Trophoblast cell (in vitro differentiated cells and primary cell): ENCODE data around the gene STX5.
A peak's percentile ranks its signal among the peaks of the same experiment; 100 is the strongest.
"Not testable (repeated sequence)": the region's sequence is repeated elsewhere in the genome, so short reads cannot be mapped to it uniquely, and the experiment has no call there.

Experiments used
- DNase-seq, 2 donors: peaks; one replicate each; pipeline ENCODE4 v3.0.0-alpha.2; 2016
- H2AFZ ChIP-seq: 2 replicates; pipeline ENCODE4 v1.6.1; 2013; ENCODE audit warnings: low read length, moderate library complexity, mild to moderate bottlenecking; ENCODE audit not compliant: insufficient read depth, poor library complexity
- H2AK5ac ChIP-seq: 2 replicates; pipeline ENCODE4 v1.6.1; 2013; ENCODE audit warnings: mild to moderate bottlenecking, low read length
- H2BK120ac ChIP-seq: 2 replicates; pipeline ENCODE4 v1.6.1; 2013; ENCODE audit warnings: low read length, mild to moderate bottlenecking, moderate library complexity; ENCODE audit not compliant: insufficient read depth, poor library complexity
- H2BK12ac ChIP-seq: 2 replicates; pipeline ENCODE4 v1.6.1; 2013; ENCODE audit warnings: mild to moderate bottlenecking, low read length, moderate library complexity
- H2BK5ac ChIP-seq: 2 replicates; pipeline ENCODE4 v1.6.1; 2013; ENCODE audit warnings: low read length, low read depth, moderate library complexity, mild to moderate bottlenecking; ENCODE audit not compliant: poor library complexity
- H3K14ac ChIP-seq: 2 replicates; pipeline ENCODE4 v1.6.1; 2013; ENCODE audit warnings: mild to moderate bottlenecking, low read length
- H3K18ac ChIP-seq: 2 replicates; pipeline ENCODE4 v1.6.1; 2013; ENCODE audit warnings: mild to moderate bottlenecking, low read length
- H3K23ac ChIP-seq: 2 replicates; pipeline ENCODE4 v1.6.1; 2013; ENCODE audit warnings: low read length
- H3K27ac ChIP-seq: 2 replicates; pipeline ENCODE4 v1.5.1; 2013; ENCODE audit warnings: low read depth, mild to moderate bottlenecking, inconsistent platforms, low read length, moderate library complexity
- H3K27me3 ChIP-seq: 2 replicates; pipeline ENCODE4 v1.6.1; 2013; ENCODE audit warnings: inconsistent platforms, mild to moderate bottlenecking, low read length, moderate library complexity; ENCODE audit not compliant: insufficient read depth
- H3K36me3 ChIP-seq, 2 experiments: 1 replicate in 1 of 2; 2 replicates in 1 of 2; pipeline ENCODE4 v1.6.1; 2013; ENCODE audit warnings: low read length in 2 of 2, mild to moderate bottlenecking in 2 of 2, moderate library complexity in 1 of 2; ENCODE audit not compliant: insufficient read depth in 2 of 2, control insufficient read depth in 1 of 2
- H3K4ac ChIP-seq: 2 replicates; pipeline ENCODE4 v1.6.1; 2013; ENCODE audit warnings: low read depth, mild to moderate bottlenecking, low read length, moderate library complexity
- H3K4me1 ChIP-seq, 2 experiments: 1 replicate in 1 of 2; 2 replicates in 1 of 2; pipeline ENCODE4 v1.6.1; 2013; ENCODE audit warnings: low read length in 2 of 2, mild to moderate bottlenecking in 2 of 2, moderate library complexity in 1 of 2; ENCODE audit not compliant: insufficient read depth in 2 of 2, control insufficient read depth in 1 of 2
- H3K4me2 ChIP-seq: 2 replicates; pipeline ENCODE4 v1.6.1; 2013; ENCODE audit warnings: inconsistent platforms, mild to moderate bottlenecking, low read length, moderate library complexity
- H3K4me3 ChIP-seq: 2 replicates; pipeline ENCODE4 v1.5.1; 2013; ENCODE audit warnings: mild to moderate bottlenecking, low read depth, low read length, inconsistent platforms
- H3K79me1 ChIP-seq: one replicate; pipeline ENCODE4 v1.6.1; 2013; ENCODE audit warnings: low read length
- H3K79me2 ChIP-seq: 2 replicates; pipeline ENCODE4 v1.6.1; 2013; ENCODE audit warnings: low read length, mild to moderate bottlenecking; ENCODE audit not compliant: control insufficient read depth, insufficient read depth, poor library complexity
- H3K9ac ChIP-seq: 2 replicates; pipeline ENCODE4 v1.6.1; 2013; ENCODE audit warnings: mild to moderate bottlenecking, low read length
- H3K9me3 ChIP-seq: 2 replicates; pipeline ENCODE4 v1.6.1; 2013; ENCODE audit warnings: low read depth, mild to moderate bottlenecking, control low read depth, inconsistent platforms, low read length; ENCODE audit not compliant: insufficient read depth
- H4K12ac ChIP-seq: 2 replicates; pipeline ENCODE4 v1.6.1; 2013; ENCODE audit warnings: low read depth, mild to moderate bottlenecking, low read length, moderate library complexity
- H4K8ac ChIP-seq: 2 replicates; pipeline ENCODE4 v1.6.1; 2013; ENCODE audit warnings: low read depth, mild to moderate bottlenecking, low read length, moderate library complexity
- H4K91ac ChIP-seq: one replicate; pipeline ENCODE4 v1.6.1; 2013; ENCODE audit warnings: low read depth, mild to moderate bottlenecking, low read length, moderate library complexity
- WGBS: extraction: QIAGEN DNeasy Blood & Tissue Kit; methylation state at CpG from one replicate; pipeline ENCODE4 v1.1.7; 2013; ENCODE audit warnings: missing lambda C conversion rate; ENCODE audit not compliant: insufficient read length, insufficient coverage; ENCODE audit errors: extremely low coverage; 5-methylcytosine and 5-hydroxymethylcytosine counted together

Gene STX5

DNA sequence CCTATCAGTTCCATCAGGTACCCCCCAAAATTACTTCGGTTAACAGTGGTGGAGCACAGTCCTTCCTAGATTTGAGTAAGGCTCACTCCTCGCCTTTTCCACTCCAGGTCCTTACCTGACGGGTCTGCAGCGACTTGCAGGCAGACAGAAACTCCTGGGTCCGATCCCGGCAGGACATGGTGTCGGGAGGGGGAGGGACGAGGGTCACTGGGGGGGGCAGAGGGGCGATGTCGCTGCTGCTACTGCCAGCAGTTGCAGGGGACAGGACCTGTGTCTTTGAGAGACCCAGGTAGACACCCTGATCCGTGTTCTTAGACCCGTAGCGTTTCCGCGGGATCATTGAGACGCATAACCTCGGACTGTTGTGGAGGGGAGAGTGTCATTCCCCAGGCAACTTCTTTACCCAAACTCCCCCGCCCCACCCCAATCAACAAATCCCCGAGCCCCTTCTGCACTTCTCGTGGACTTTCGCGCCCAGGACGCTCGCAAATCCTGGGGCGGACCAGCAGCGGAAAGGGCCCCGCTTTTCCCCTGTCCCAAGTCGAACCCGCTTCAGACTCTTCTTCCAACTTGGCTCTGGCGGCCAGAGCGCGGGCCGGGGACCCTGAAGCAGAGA, 839 bp downstream of the STX5 start:
- WGBS: no CpG with 5 or more reads among the region's 33 CpGs
- peak in 1 of 2 donors; percentile 35 for DNase-seq
- peak overlapping the region; percentile 32 for H4K91ac ChIP-seq
- H2BK120ac ChIP-seq: peak overlapping the region; percentile 9
- H3K14ac ChIP-seq: peak overlapping the region; percentile 56
- H3K4me3 ChIP-seq: peak overlapping the region; percentile 88
- H3K27ac ChIP-seq: peak overlapping the region; percentile 79
- peaks cover 17% of the 10 kb centered on the region for H3K79me2 ChIP-seq
- peak overlapping the region; percentile 32 for H4K8ac ChIP-seq
- H3K27me3 ChIP-seq: no peaks in the 10 kb centered on the region
- H3K4ac ChIP-seq: peak overlapping the region; percentile 84
- peaks cover 15% of the 10 kb centered on the region for H3K79me1 ChIP-seq
- H3K4me2 ChIP-seq: peak overlapping the region; percentile 70
- H3K4me1 ChIP-seq: peaks cover 0 to 6% of the 10 kb centered on the region in 2 experiments
- peak overlapping the region; percentile 39 for H2BK5ac ChIP-seq
- peak overlapping the region; percentile 24 for H4K12ac ChIP-seq
- no peak overlapping the region for H2BK12ac ChIP-seq
- peaks cover 40 to 48% of the 10 kb centered on the region in 2 experiments for H3K36me3 ChIP-seq
- peak overlapping the region; percentile 4 for H2AFZ ChIP-seq
- H3K18ac ChIP-seq: peak overlapping the region; percentile 66
- H3K23ac ChIP-seq: no peak overlapping the region
- peaks cover 3% of the 10 kb centered on the region for H3K9me3 ChIP-seq
- H2AK5ac ChIP-seq: no peak overlapping the region
- H3K9ac ChIP-seq: peak overlapping the region; percentile 96

GRCh38 chr11:62828130-62828529, 3.7 kb downstream of the STX5 start:
- not testable (repeated sequence) for H2BK120ac ChIP-seq, H3K18ac ChIP-seq, H4K8ac ChIP-seq, H3K9me3 ChIP-seq, H3K27ac ChIP-seq, H4K91ac ChIP-seq, H3K4ac ChIP-seq, H4K12ac ChIP-seq, H3K4me1 ChIP-seq, H2AK5ac ChIP-seq, H3K9ac ChIP-seq, H3K14ac ChIP-seq, H2BK5ac ChIP-seq, H3K4me2 ChIP-seq, H2AFZ ChIP-seq, H3K23ac ChIP-seq, H2BK12ac ChIP-seq, H3K4me3 ChIP-seq, DNase-seq, H3K27me3 ChIP-seq
- no CpG with 5 or more reads among the region's 8 CpGs for WGBS
- Histone ChIP-seq H3K79me1 (peaks cover 15% of the 10 kb centered on the region), H3K79me2 (peaks cover 17% of the 10 kb centered on the region), H3K36me3 (peaks cover 44 to 51% of the 10 kb centered on the region in 2 experiments)

DNA sequence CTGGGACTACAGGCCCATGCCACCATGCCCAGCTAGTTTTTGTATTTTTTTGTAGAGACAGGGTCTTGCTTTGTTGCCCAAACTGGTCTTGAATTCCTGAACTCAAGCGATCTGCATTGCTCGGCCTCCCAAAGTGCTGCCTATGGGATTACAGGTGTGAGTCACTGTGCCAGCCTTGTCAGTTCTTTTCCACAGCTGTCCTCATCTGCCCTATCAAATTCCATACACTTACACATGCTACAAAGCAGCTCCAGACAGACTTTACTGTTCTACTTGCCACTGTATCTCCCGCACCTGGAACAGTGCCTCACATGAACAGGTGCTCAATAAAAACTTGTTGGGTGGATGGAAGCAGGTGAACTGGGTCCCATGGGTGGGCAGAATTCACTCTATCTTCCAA, 8.2 kb downstream of the STX5 start:
- no peak overlapping the region for H2AFZ ChIP-seq
- H3K4ac ChIP-seq: no peak overlapping the region
- no peaks in the 10 kb centered on the region for H3K79me1 ChIP-seq
- H4K91ac ChIP-seq: no peak overlapping the region
- H2BK120ac ChIP-seq: no peak overlapping the region
- no peak overlapping the region for H4K8ac ChIP-seq
- H3K27me3 ChIP-seq: no peaks in the 10 kb centered on the region
- H3K14ac ChIP-seq: no peak overlapping the region
- WGBS: no CpG with 5 or more reads among the region's 3 CpGs
- H3K4me1 ChIP-seq: no peaks in the 10 kb centered on the region
- H3K18ac ChIP-seq: no peak overlapping the region
- H3K4me3 ChIP-seq: no peak overlapping the region
- H2BK12ac ChIP-seq: no peak overlapping the region
- H3K9ac ChIP-seq: no peak overlapping the region
- H2BK5ac ChIP-seq: no peak overlapping the region
- no peak overlapping the region for H3K4me2 ChIP-seq
- no peak for DNase-seq
- no peak overlapping the region for H3K27ac ChIP-seq
- H3K23ac ChIP-seq: no peak overlapping the region
- H3K79me2 ChIP-seq: no peaks in the 10 kb centered on the region
- peaks cover 70 to 78% of the 10 kb centered on the region in 2 experiments for H3K36me3 ChIP-seq
- H3K9me3 ChIP-seq: no peaks in the 10 kb centered on the region
- H4K12ac ChIP-seq: no peak overlapping the region
- H2AK5ac ChIP-seq: no peak overlapping the region

DNA sequence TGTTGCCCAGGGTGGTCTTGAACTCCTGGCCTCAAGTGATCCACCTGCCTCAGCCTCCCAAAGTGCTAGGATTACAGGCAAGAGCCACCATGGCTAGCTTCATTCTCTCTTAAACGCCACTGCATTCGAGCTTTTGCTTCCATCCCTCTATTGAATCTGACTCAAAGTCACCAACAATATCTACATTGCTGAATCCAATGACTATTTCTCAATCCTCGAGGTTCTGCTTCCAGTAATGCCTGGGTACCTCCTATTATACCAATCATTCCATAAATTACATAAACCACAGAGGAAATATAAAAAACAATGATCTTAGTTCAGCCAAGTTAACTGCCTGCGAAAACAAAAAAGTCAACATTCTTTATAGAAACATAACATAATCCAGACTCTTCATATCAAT, 14.7 kb downstream of the STX5 start:
- Histone ChIP-seq H3K18ac (no peak overlapping the region), H3K79me1 (no peaks in the 10 kb centered on the region), H2BK5ac (no peak overlapping the region), H4K91ac (no peak overlapping the region), H3K36me3 (peaks cover 48 to 51% of the 10 kb centered on the region in 2 experiments), H3K9ac (no peak overlapping the region), H3K9me3 (no peaks in the 10 kb centered on the region), H3K4me3 (no peak overlapping the region), H3K27ac (no peak overlapping the region), H2BK12ac (no peak overlapping the region), H3K79me2 (no peaks in the 10 kb centered on the region), H3K23ac (no peak overlapping the region), H4K8ac (no peak overlapping the region), H3K27me3 (no peaks in the 10 kb centered on the region), H3K14ac (no peak overlapping the region), H3K4ac (no peak overlapping the region), H2AFZ (no peak overlapping the region), H4K12ac (no peak overlapping the region), H2AK5ac (no peak overlapping the region), H3K4me1 (no peaks in the 10 kb centered on the region), H3K4me2 (no peak overlapping the region), H2BK120ac (no peak overlapping the region)
- DNase-seq: no peak
- no CpG with 5 or more reads among the region's 4 CpGs for WGBS
